HUES64 (cell line): ENCODE data around the gene ITPRIPL1.

Experiments used
- H3K27ac ChIP-seq: 2 replicates; pipeline ENCODE4 v1.7.0; 2013; ENCODE audit warnings: low read depth, low read length, inconsistent platforms
- H3K27me3 ChIP-seq: 2 replicates; pipeline ENCODE4 v1.6.1; 2013; ENCODE audit warnings: mild to moderate bottlenecking, low read length; ENCODE audit not compliant: insufficient read depth
- H3K36me3 ChIP-seq: 2 replicates; pipeline ENCODE4 v1.6.1; 2013; ENCODE audit warnings: mild to moderate bottlenecking, low read length; ENCODE audit not compliant: insufficient read depth
- H3K4me1 ChIP-seq: 2 replicates; pipeline ENCODE4 v1.6.1; 2013; ENCODE audit warnings: mild to moderate bottlenecking, low read length, moderate library complexity; ENCODE audit not compliant: insufficient read depth
- H3K4me3 ChIP-seq: 2 replicates; pipeline ENCODE4 v1.5.1; 2013; ENCODE audit warnings: mild to moderate bottlenecking, low read length, moderate library complexity
- H3K9ac ChIP-seq: 2 replicates; pipeline ENCODE4 v1.6.1; 2013; ENCODE audit warnings: mild to moderate bottlenecking, low read depth, low read length
- H3K9me3 ChIP-seq: 2 replicates; pipeline ENCODE4 v1.6.1; 2013; ENCODE audit warnings: low read depth, low read length; ENCODE audit not compliant: insufficient read depth
- WGBS: fragments of 150-250, 120-280 bp; methylation state at CpG from one replicate; pipeline ENCODE4 v1.1.7; 2013; ENCODE audit warnings: missing lambda C conversion rate; 5-methylcytosine and 5-hydroxymethylcytosine counted together

ITPRIPL1 gene

GRCh38 chr2:96359310-96359709 lies 34.2 kb downstream of the ITPRIPL1 start:
- Histone ChIP-seq H3K27ac (no peak overlapping the region), H3K36me3 (peaks cover 94% of the 10 kb centered on the region)

DNA sequence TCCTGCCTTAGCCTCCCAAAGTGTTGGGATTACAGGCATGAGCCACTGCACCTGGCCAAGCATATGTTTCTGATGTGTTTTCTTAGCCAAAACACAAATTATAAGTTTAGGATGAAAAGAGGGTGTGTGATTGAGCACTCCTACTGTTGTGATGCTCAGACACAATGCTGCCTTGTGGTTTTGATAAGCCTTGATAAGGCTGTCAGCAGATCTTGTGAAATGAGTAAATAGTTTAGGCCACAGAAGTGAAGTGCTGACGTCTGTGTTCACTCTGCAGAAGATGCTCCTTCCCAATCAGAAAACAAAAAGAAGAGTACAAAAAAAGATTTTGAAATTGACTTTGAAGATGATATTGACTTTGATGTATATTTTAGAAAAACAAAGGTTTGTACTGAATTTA lies 34.7 kb downstream of the ITPRIPL1 start:
- H3K27me3 ChIP-seq: no peaks in the 10 kb centered on the region
- WGBS: 100% methylated on average over 1 of the region's 1 CpG
- H3K4me3 ChIP-seq: no peak overlapping the region
- no peaks in the 10 kb centered on the region for H3K9me3 ChIP-seq
- H3K27ac ChIP-seq: no peak overlapping the region
- H3K9ac ChIP-seq: no peak overlapping the region
- H3K36me3 ChIP-seq: peaks cover 94% of the 10 kb centered on the region
- no peaks in the 10 kb centered on the region for H3K4me1 ChIP-seq

More at GRCh38 chr2:96359310-96359709, 34.2 kb downstream of the ITPRIPL1 start:
- no peaks in the 10 kb centered on the region for H3K27me3 ChIP-seq
- no peaks in the 10 kb centered on the region for H3K4me1 ChIP-seq
- H3K9ac ChIP-seq: no peak overlapping the region
- no peak overlapping the region for H3K4me3 ChIP-seq
- whole genome bisulfite sequencing: 95% methylated on average over 2 of the region's 2 CpGs
- no peaks in the 10 kb centered on the region for H3K9me3 ChIP-seq

GRCh38 chr2:96361751-96362150 lies 36.6 kb downstream of the ITPRIPL1 start:
- Histone ChIP-seq H3K36me3 (peaks cover 94% of the 10 kb centered on the region), H3K9ac (no peak overlapping the region), H3K27me3 (no peaks in the 10 kb centered on the region), H3K9me3 (no peaks in the 10 kb centered on the region), H3K4me1 (no peaks in the 10 kb centered on the region), H3K27ac (no peak overlapping the region), H3K4me3 (no peak overlapping the region)
- 98% methylated on average over 2 of the region's 2 CpGs for WGBS

DNA sequence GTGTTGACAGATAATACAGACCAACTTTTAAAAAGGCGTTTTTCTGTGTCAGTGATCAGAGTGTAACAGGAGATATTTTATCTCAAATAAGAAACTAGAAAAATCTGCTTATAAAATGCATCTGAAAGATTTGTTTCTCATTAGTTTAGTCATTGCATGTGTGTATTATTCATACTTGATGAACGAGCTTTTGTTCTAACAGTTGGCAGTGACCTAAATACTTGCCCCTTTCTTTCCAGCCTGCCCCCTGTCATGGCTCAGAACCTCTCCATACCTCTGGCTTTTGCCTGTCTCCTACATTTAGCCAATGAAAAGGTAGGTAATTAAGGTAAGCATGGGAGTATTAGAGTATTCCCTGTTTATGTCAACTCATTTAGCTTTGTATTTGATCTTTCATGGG lies 44.1 kb downstream of the ITPRIPL1 start:
- no peaks in the 10 kb centered on the region for H3K4me1 ChIP-seq
- peaks cover 97% of the 10 kb centered on the region for H3K36me3 ChIP-seq
- H3K9me3 ChIP-seq: 0 out of 2 replicates have a peak, but pooled peaks cover 4% of the 10 kb centered on the region
- H3K9ac ChIP-seq: no peak overlapping the region
- H3K27me3 ChIP-seq: no peaks in the 10 kb centered on the region
- WGBS: 95% methylated on average over 2 of the region's 2 CpGs
- no peak overlapping the region for H3K4me3 ChIP-seq
- H3K27ac ChIP-seq: no peak overlapping the region

GRCh38 chr2:96374211-96374951 lies 49.3 kb downstream of the ITPRIPL1 start:
- Histone ChIP-seq H3K4me3 (no peak overlapping the region), H3K27ac (no peak overlapping the region), H3K4me1 (no peaks in the 10 kb centered on the region), H3K27me3 (no peaks in the 10 kb centered on the region), H3K9ac (no peak overlapping the region), H3K9me3 (peaks cover 45% of the 10 kb centered on the region), H3K36me3 (peaks cover 50% of the 10 kb centered on the region)
- WGBS: 92% methylated on average over 2 of the region's 2 CpGs
